ENCODE data around the gene PHKG2.

PHKG2 gene

GRCh38 chr16:30785126-30786106 is 37.2 kb downstream of the PHKG2 start:
- in situ Hi-C loops (cut with MboI; ENCODE audit: low pct_unique_long_range_greater_than_20kb, low sequenced_read_pairs) = no loop called here
- no peak for DNase-seq

DNA sequence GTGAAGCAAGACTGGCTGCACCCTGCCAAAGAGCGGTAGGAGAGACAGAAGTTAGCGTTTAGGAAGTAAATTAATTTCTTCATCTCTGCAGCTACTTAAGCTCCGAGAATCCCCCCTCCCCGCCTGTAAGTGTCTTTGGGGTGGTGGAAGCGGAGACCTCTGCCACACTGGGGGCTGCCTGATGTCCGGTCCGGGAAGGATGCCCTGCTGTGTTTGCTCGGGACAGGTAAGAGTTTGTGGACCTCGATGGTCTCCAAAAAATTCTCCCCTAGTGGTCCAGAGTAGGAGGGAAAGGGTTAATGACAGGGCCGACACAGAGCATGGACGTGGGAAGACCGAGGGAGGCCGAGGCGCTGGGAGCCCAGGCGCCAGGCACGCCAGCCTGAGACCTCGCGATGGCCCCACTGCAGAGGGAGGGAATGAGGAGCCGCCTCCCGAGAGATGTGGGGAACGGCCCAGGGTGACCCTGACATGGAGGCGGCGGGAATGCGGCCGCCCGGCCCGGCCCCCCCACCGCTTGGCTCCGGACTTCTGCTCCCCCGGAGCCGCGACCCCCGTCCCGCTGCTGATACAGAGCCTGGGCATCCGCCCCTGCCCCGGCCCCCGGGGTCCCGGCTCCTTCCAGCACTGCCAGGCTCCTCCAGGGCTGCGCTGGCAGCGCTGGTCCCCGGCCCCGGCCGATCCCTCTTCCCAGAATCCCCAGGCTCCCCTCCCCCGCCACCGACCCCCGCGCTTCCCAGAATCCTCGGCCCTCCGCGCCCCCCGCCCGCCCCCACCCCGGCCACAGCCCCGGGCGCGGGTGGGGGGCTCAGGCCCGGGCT is 38.1 kb downstream of the PHKG2 start:
- no peak for DNase-seq
- in situ Hi-C loops (cut with MboI; ENCODE audit: low pct_unique_long_range_greater_than_20kb, low sequenced_read_pairs) = no loop called here

DNA sequence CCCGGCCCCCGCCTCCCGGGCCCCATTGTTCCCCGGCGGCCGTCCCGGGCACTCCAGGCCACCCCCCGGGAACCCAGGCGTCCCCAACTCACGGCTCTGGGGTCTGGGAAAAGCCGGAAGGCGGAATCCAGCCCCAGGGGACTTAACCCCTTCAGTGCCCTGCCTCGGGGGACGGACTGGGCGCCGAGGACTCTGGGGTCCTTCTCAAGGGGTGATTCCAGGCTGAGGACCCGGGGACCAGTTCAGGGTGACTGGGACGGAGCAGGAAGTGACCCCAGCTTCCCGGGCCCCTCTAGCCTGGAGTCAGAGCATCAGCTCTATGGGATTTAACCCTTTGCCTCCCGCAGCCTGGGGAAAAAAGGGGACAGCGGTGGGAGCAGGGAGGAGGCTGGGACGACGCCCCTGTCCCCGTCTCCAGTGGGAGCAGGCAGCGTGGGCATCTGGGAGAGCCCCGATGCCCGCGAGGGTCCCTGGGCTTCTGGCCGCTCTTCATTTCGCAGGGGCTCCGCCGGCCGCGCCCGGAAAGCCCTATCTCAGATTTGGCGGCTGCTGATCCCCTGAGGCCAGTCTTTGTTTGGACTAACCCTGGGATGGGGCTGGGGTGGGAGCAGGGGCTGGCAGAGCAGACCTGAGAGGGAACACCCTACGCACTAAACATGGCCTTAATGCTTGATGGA is 38.8 kb downstream of the PHKG2 start, which contains the start of gene ZNF629:
ZNF629 (minus strand) TSS at position 270 of the 677 bp plus-strand sequence. CDS start 2,723 bp downstream, outside the sequence.
- in situ Hi-C loops (cut with MboI; ENCODE audit: low pct_unique_long_range_greater_than_20kb, low sequenced_read_pairs) = no loop called here
- DNase-seq = peak; percentile 72

GRCh38 chr16:30787613-30788378 is 39.6 kb downstream of the PHKG2 start:
- in situ Hi-C loops (cut with MboI; ENCODE audit: low pct_unique_long_range_greater_than_20kb, low sequenced_read_pairs) = no loop called here
- no peak for DNase-seq

DNA sequence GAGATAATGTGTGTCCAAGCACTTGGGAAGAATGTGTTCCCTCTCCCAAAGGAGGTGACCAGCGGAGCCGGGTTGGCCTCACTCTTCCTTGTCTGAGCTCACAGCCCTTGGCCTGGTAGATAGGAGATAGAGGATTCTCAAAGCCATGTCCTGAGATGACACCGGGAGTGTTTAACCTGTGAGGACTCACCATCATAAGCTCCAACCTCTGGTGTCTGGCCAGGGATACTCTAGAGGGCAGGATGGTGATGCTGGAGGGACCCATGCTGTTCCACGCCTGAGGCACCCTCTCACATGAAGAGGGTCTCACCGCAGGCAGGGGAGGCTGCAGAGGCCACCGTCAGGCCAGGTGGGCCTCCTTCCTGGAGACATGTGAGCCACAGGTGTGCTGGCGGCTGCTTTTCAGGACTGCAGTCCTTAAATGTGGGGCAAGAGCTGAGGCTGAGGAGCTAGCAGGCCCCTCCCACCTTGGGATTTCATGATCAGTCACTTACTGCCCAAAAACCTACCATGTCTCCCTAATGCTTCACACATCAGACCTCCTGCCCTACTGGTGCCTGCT is 45.4 kb downstream of the PHKG2 start:
- in situ Hi-C loops (cut with MboI; ENCODE audit: low pct_unique_long_range_greater_than_20kb, low sequenced_read_pairs) = no loop called here
- DNase-seq = no peak

GRCh38 chr16:30794634-30795033 is 46.4 kb downstream of the PHKG2 start:
- no peak for DNase-seq
- in situ Hi-C loops (cut with MboI; ENCODE audit: low pct_unique_long_range_greater_than_20kb, low sequenced_read_pairs) = no loop called here

DNA sequence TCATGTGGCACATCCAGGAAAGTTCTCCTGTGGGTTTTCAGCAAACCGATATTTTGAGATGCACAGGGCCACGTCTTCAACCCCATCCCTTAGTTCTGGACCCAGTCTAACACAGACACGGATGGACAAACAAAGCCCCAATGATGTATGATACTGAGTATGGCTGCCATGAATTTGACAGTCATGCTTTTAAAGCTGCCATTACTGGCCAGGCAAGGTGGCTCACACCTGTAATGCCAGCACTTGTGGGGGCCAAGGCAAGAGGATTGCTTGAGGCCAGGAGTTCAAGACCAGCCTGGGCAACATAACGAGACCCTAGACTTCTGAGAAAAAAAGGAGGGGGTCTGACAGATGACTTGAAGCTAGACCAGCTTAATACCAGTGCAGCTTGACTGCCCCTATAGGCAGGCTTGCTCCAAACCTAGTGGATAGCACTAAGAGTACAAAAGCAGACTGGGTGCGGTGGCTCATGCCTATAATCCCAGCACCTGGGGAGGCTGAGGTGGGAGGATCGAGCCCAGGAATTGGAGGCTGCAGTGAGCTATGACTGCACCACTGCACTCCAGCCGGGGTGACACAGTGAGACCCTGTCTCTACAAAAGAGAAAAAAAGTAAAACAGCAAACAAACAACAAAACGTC is 49.6 kb downstream of the PHKG2 start:
- in situ Hi-C loops (cut with MboI; ENCODE audit: low pct_unique_long_range_greater_than_20kb, low sequenced_read_pairs) = no loop called here
- no peak for DNase-seq
